SK-N-SH treated with all-trans-retinoic acid at 6 μM for 48 hours (cell line): ENCODE results near the gene PALMD.

ENCODE experiments used
- PATZ1 ChIP-seq: fragments of 250-450 bp; sonication (Bioruptor Pico); IDR thresholded peaks from 2 replicates; pipeline ENCODE4 v1.8.0; 2020; ENCODE audit warnings: mild to moderate bottlenecking, moderate library complexity, borderline replicate concordance
- RARB ChIP-seq: fragments of 250-450 bp; sonication (Bioruptor Pico); IDR thresholded peaks from 2 replicates; pipeline ENCODE4 v1.8.0; 2021; ENCODE audit warnings: mild to moderate bottlenecking, moderate library complexity
- TSHZ2 ChIP-seq: fragments of 250-450 bp; sonication (Bioruptor Pico); IDR thresholded peaks from 2 replicates; pipeline ENCODE4 v1.5.0; 2020; ENCODE audit warnings: mild to moderate bottlenecking, moderate library complexity
- ZFP3 ChIP-seq: fragments of 250-450 bp; sonication (Bioruptor Pico); IDR thresholded peaks from 2 replicates; pipeline ENCODE4 v1.5.0; 2020; ENCODE audit warnings: mild to moderate bottlenecking, moderate library complexity
- ZNF565 ChIP-seq: fragments of 450-650 bp; formaldehyde crosslinking; conservative IDR thresholded peaks from 2 replicates; pipeline ENCODE4 v1.5.0; 2020; ENCODE audit warnings: low read depth, mild to moderate bottlenecking, moderate library complexity

- no peak for TF ChIP-seq PATZ1
- no peak for TF ChIP-seq TSHZ2
- TF ChIP-seq ZFP3 (CRISPR knock-in tag) = no peak
- TF ChIP-seq ZNF565 (CRISPR knock-in tag) = no peak
- TF ChIP-seq RARB (CRISPR knock-in tag) = no peak
Observed at GRCh38 chr1:99705385-99705784, 59.5 kb downstream of the PALMD start.
